OCI-LY3 (cell line): ENCODE results near the gene ABHD13.

Experiments used
- H2AFZ ChIP-seq: fragments of 200-600, 300-600 bp; shearing (Covaris generic); 2 replicates; pipeline ENCODE4 v1.6.0; 2014; ENCODE audit warnings: antibody characterized with exemption, low read depth, low read length
- H3K27ac ChIP-seq: fragments of 200-600, 300-600 bp; sonication (generic); 2 replicates; pipeline ENCODE4 v1.5.1; 2014; ENCODE audit warnings: mild to moderate bottlenecking, low read length, moderate library complexity, mixed read lengths
- H3K27me3 ChIP-seq: fragments of 200-600, 300-600 bp; sonication (generic); 2 replicates; pipeline ENCODE4 v1.6.1; 2014; ENCODE audit warnings: low read depth, low read length, mixed read lengths
- H3K36me3 ChIP-seq: fragments of 200-600, 300-600 bp; sonication (generic); replicated peaks from 2 replicates; pipeline ENCODE3; 2014; ENCODE audit warnings: low read depth, low read length, mixed read lengths
- H3K4me1 ChIP-seq: fragments of 300-600, 200-600 bp; sonication (generic); 2 replicates; pipeline ENCODE4 v1.6.1; 2014; ENCODE audit warnings: low read length, mixed read lengths
- H3K4me2 ChIP-seq: fragments of 200-600, 300-600 bp; sonication (generic); 2 replicates; pipeline ENCODE4 v1.6.1; 2014; ENCODE audit warnings: low read length, mixed read lengths
- H3K4me3 ChIP-seq: fragments of 300-600, 200-600 bp; sonication (generic); 2 replicates; pipeline ENCODE4 v1.5.1; 2014; ENCODE audit warnings: antibody characterized with exemption, mild to moderate bottlenecking, low read length, moderate library complexity
- H3K79me2 ChIP-seq: fragments of 300-600, 200-600 bp; shearing (Covaris generic); 2 replicates; pipeline ENCODE4 v1.6.1; 2014; ENCODE audit warnings: mild to moderate bottlenecking, low read length, mixed read lengths
- H3K9ac ChIP-seq: fragments of 300-600, 200-600 bp; shearing (Covaris generic); 2 replicates; pipeline ENCODE4 v1.6.0; 2014; ENCODE audit warnings: mild to moderate bottlenecking, low read length, moderate library complexity
- H3K9me3 ChIP-seq: fragments of 200-600, 300-600 bp; shearing (Covaris generic); 2 replicates; pipeline ENCODE4 v1.6.1; 2014; ENCODE audit warnings: low read length, mixed read lengths; ENCODE audit not compliant: insufficient read depth
- H4K20me1 ChIP-seq: fragments of 200-600, 300-600 bp; sonication (generic); 2 replicates; pipeline ENCODE4 v1.6.1; 2016; ENCODE audit warnings: low read length, mixed read lengths; ENCODE audit not compliant: insufficient read depth
- EZH2phosphoT487 ChIP-seq: fragments of 200-600 bp; shearing (Covaris generic); IDR thresholded peaks from 2 replicates; pipeline ENCODE4 v1.6.1; 2018; ENCODE audit warnings: antibody characterized with exemption, mixed run types, low read depth
- TF ChIP-seq, protein P1 (sequence below): fragments of 200-600, 300-600 bp; sonication (generic); IDR thresholded peaks from 2 replicates; pipeline ENCODE4 v1.5.1; 2014; ENCODE audit warnings: antibody characterized with exemption, low read length, low read depth

Gene ABHD13

GRCh38 chr13:108193806-108194205 is 24.4 kb upstream of the ABHD13 start:
- Histone ChIP-seq H3K4me3 (no peak overlapping the region), H3K36me3 (no peaks in the 10 kb centered on the region), H3K4me1 (no peaks in the 10 kb centered on the region), H3K4me2 (no peak overlapping the region), H3K9me3 (peaks cover 8% of the 10 kb centered on the region; the same call in 1 of the 2 replicates), H3K79me2 (no peaks in the 10 kb centered on the region), H3K27me3 (no peaks in the 10 kb centered on the region), H4K20me1 (no peaks in the 10 kb centered on the region), H3K27ac (no peak overlapping the region), H3K9ac (no peak overlapping the region), H2AFZ (no peak overlapping the region)
- TF ChIP-seq EZH2phosphoT487 = no peak
- TF ChIP-seq, protein P1, sequence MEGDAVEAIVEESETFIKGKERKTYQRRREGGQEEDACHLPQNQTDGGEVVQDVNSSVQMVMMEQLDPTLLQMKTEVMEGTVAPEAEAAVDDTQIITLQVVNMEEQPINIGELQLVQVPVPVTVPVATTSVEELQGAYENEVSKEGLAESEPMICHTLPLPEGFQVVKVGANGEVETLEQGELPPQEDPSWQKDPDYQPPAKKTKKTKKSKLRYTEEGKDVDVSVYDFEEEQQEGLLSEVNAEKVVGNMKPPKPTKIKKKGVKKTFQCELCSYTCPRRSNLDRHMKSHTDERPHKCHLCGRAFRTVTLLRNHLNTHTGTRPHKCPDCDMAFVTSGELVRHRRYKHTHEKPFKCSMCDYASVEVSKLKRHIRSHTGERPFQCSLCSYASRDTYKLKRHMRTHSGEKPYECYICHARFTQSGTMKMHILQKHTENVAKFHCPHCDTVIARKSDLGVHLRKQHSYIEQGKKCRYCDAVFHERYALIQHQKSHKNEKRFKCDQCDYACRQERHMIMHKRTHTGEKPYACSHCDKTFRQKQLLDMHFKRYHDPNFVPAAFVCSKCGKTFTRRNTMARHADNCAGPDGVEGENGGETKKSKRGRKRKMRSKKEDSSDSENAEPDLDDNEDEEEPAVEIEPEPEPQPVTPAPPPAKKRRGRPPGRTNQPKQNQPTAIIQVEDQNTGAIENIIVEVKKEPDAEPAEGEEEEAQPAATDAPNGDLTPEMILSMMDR = no peak

- Histone ChIP-seq H3K4me2 (no peak overlapping the region), H3K4me3 (no peak overlapping the region), H3K36me3 (no peaks in the 10 kb centered on the region), H3K9me3 (peaks cover 8% of the 10 kb centered on the region; the same call in 1 of the 2 replicates), H3K4me1 (no peaks in the 10 kb centered on the region), H3K9ac (no peak overlapping the region), H3K27ac (no peak overlapping the region), H3K79me2 (no peaks in the 10 kb centered on the region), H3K27me3 (no peaks in the 10 kb centered on the region), H2AFZ (no peak overlapping the region), H4K20me1 (no peaks in the 10 kb centered on the region)
- TF ChIP-seq EZH2phosphoT487 = no peak
- TF ChIP-seq, protein P1 = no peak
Measured at GRCh38 chr13:108194435-108194936, 23.7 kb upstream of the ABHD13 start.

- Histone ChIP-seq H3K27me3 (no peaks in the 10 kb centered on the region), H3K36me3 (no peaks in the 10 kb centered on the region)
Measured at GRCh38 chr13:108195146-108195545, 23.0 kb upstream of the ABHD13 start.

DNA sequence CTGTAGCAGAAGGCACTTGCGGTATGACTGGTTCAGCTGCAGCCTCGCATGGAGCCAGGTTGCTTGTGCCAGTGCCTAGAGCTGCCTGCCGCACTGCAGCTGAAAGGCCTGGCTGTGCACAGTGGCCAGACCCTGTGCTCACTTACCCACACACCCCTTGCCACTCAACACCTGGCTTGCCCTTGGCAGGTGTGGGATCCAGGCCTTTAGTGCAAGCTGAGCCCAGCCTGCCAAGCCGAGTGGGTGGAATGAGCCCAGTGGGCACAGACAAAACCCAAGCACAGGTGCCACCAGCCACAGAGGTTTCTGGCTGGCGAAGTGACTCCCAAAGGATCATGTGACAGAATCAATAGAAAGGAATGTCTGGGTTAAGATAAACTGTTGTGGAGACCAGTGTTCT is 22.3 kb upstream of the ABHD13 start:
- Histone ChIP-seq H3K4me3 (no peak overlapping the region), H4K20me1 (no peaks in the 10 kb centered on the region), H3K27me3 (no peaks in the 10 kb centered on the region), H2AFZ (no peak overlapping the region), H3K79me2 (no peaks in the 10 kb centered on the region), H3K4me2 (no peak overlapping the region), H3K4me1 (no peaks in the 10 kb centered on the region), H3K36me3 (no peaks in the 10 kb centered on the region), H3K27ac (no peak overlapping the region), H3K9ac (no peak overlapping the region), H3K9me3 (peaks cover 8% of the 10 kb centered on the region; the same call in 1 of the 2 replicates)
- TF ChIP-seq, protein P1 = no peak
- TF ChIP-seq EZH2phosphoT487 = no peak

More at GRCh38 chr13:108195146-108195545, 23.0 kb upstream of the ABHD13 start:
- Histone ChIP-seq H4K20me1 (no peaks in the 10 kb centered on the region), H3K4me2 (no peak overlapping the region), H3K9ac (no peak overlapping the region), H3K79me2 (no peaks in the 10 kb centered on the region), H3K9me3 (peaks cover 8% of the 10 kb centered on the region; the same call in 1 of the 2 replicates), H3K4me3 (no peak overlapping the region), H3K4me1 (no peaks in the 10 kb centered on the region), H2AFZ (no peak overlapping the region), H3K27ac (no peak overlapping the region)
- TF ChIP-seq EZH2phosphoT487 = no peak
- TF ChIP-seq, protein P1 = no peak
